Smooth muscle cell (in vitro differentiated cells): ENCODE measurements around the gene LEUTX. TPM values are rescaled to one million over a fixed set of nuclear protein-coding genes. Genes with fewer than 3 reads are reported as not detected.

Source experiments
- DNase-seq: peaks from one replicate; lab custom pipeline; 2025; ENCODE audit not compliant: unreplicated experiment; lab: John Stamatoyannopoulos, UW
- H2AFZ ChIP-seq: fragments of 200-600 bp; sonication (generic); 2 replicates; pipeline ENCODE4 v1.6.0; 2016; ENCODE audit warnings: antibody characterized with exemption, low read depth, mild to moderate bottlenecking
- H3F3A ChIP-seq: fragments of 200-600 bp; sonication (generic); 2 replicates; pipeline ENCODE4 v1.6.0; 2017; ENCODE audit warnings: antibody characterized with exemption, low read depth
- H3K27ac ChIP-seq: fragments of 200-600 bp; sonication (generic); 2 replicates; pipeline ENCODE4 v1.5.1; 2016; ENCODE audit warnings: low read depth, mild to moderate bottlenecking
- H3K27me3 ChIP-seq: fragments of 200-600 bp; sonication (generic); 2 replicates; pipeline ENCODE4 v1.6.1; 2016; ENCODE audit warnings: low read depth, mild to moderate bottlenecking
- H3K36me3 ChIP-seq: fragments of 200-600 bp; sonication (generic); 2 replicates; pipeline ENCODE4 v1.5.1; 2016; ENCODE audit warnings: low read depth
- H3K4me1 ChIP-seq: fragments of 200-600 bp; sonication (generic); 2 replicates; pipeline ENCODE4 v1.5.1; 2016; ENCODE audit warnings: low read depth
- H3K4me2 ChIP-seq: fragments of 200-600 bp; sonication (generic); 2 replicates; pipeline ENCODE4 v1.6.0; 2016; ENCODE audit warnings: mild to moderate bottlenecking
- H3K4me3 ChIP-seq: fragments of 200-600 bp; sonication (generic); 2 replicates; pipeline ENCODE4 v1.5.1; 2016; ENCODE audit warnings: mild to moderate bottlenecking
- H3K79me2 ChIP-seq: fragments of 200-600 bp; sonication (generic); 2 replicates; pipeline ENCODE4 v1.6.0; 2016; ENCODE audit warnings: low read depth, mild to moderate bottlenecking
- H3K9ac ChIP-seq: fragments of 200-600 bp; sonication (generic); 2 replicates; pipeline ENCODE4 v1.6.0; 2016; ENCODE audit warnings: low read depth
- H3K9me3 ChIP-seq: fragments of 200-600 bp; sonication (generic); replicated peaks from 2 replicates; pipeline ENCODE4 v1.5.1; 2016; ENCODE audit warnings: low read depth
- H4K20me1 ChIP-seq: fragments of 200-600 bp; sonication (generic); 2 replicates; pipeline ENCODE4 v1.6.0; 2016; ENCODE audit warnings: low read depth
- WGBS: methylation state at CpG from one replicate; pipeline ENCODE4 v1.1.7; 2016; ENCODE audit warnings: low lambda C conversion rate; 5-methylcytosine and 5-hydroxymethylcytosine counted together
- polyA plus RNA-seq: library from polyadenylated mRNA; unstranded; fragments of >200 nt; fragmentation: Nextera tagmentation; extraction: Ambion mirVana; gene quantifications from 2 replicates; pipeline ENCODE4 v1.2.1, GENCODE V29; 2016
- total RNA-seq: library from RNA; depleted of rRNA; stranded (reverse); fragments of >200 nt; gene quantifications from 2 replicates; pipeline ENCODE4 v1.2.3, GENCODE V29; 2014
- TF ChIP-seq, protein P1 (sequence below): fragments of 200-600 bp; sonication (generic); IDR thresholded peaks from 2 replicates; pipeline ENCODE4 v1.5.1; 2017; ENCODE audit warnings: borderline replicate concordance, mild to moderate bottlenecking, antibody characterized with exemption; ENCODE audit not compliant: insufficient read depth, poor library complexity, severe bottlenecking

Gene LEUTX
- total and polyA plus RNA-seq, 2 experiments from 2014 or later = not detected

DNA sequence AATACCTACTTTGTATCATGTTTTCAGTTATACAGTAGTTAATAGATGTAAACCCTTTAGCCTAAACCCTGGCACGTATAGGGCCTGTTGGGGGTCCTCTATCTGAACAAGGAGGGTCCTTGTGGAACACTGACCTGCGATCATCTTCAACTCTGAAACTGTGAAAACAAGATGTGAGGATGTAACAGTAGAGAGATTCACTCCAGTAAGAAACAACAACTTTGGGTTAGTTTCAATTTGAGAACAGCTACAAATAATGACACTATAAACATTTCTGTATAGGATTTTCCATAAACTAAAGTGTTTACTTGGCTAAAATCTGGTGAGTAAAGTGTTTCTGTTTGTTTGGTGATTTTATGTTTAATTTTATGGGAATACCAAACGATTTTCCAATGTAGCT, 43.0 kb upstream of the LEUTX start:
- H2AFZ ChIP-seq = no peak overlapping the region
- no peaks in the 10 kb centered on the region for H4K20me1 ChIP-seq
- H3K9ac ChIP-seq = no peak overlapping the region
- H3K36me3 ChIP-seq = no peaks in the 10 kb centered on the region
- no peaks in the 10 kb centered on the region for H3F3A ChIP-seq
- no peaks in the 10 kb centered on the region for H3K4me1 ChIP-seq
- H3K9me3 ChIP-seq = no peaks in the 10 kb centered on the region
- H3K4me3 ChIP-seq = no peak overlapping the region
- TF ChIP-seq, protein P1, sequence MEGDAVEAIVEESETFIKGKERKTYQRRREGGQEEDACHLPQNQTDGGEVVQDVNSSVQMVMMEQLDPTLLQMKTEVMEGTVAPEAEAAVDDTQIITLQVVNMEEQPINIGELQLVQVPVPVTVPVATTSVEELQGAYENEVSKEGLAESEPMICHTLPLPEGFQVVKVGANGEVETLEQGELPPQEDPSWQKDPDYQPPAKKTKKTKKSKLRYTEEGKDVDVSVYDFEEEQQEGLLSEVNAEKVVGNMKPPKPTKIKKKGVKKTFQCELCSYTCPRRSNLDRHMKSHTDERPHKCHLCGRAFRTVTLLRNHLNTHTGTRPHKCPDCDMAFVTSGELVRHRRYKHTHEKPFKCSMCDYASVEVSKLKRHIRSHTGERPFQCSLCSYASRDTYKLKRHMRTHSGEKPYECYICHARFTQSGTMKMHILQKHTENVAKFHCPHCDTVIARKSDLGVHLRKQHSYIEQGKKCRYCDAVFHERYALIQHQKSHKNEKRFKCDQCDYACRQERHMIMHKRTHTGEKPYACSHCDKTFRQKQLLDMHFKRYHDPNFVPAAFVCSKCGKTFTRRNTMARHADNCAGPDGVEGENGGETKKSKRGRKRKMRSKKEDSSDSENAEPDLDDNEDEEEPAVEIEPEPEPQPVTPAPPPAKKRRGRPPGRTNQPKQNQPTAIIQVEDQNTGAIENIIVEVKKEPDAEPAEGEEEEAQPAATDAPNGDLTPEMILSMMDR = no peak
- no peaks in the 10 kb centered on the region for H3K79me2 ChIP-seq
- no peak overlapping the region for H3K27ac ChIP-seq
- DNase-seq = no peak
- peaks cover 3% of the 10 kb centered on the region for H3K27me3 ChIP-seq
- 61% methylated on average over 3 of the region's 3 CpGs for WGBS
- H3K4me2 ChIP-seq = no peak overlapping the region

DNA sequence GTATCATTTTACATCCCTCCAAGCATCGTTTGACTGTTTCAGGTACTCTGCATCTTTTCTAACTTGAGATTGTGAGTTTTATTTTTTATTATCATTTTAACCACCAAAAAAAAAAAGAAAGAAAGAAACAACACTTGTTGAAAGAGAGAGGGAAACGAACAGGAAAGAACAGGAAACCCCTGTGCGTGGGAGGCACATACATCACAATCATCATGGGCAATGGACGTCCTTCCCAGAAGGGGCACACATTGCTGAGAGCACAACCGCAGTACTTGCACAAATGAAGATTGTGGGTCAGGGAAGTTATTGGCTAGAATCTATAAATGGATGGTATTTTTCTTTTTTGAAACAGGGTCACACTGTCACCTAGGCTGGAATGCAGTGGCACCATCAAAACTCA, 42.6 kb upstream of the LEUTX start:
- Histone ChIP-seq H3K4me3 (no peak overlapping the region), H4K20me1 (no peaks in the 10 kb centered on the region), H3K9me3 (no peaks in the 10 kb centered on the region), H3K79me2 (no peaks in the 10 kb centered on the region), H3K27me3 (peaks cover 3% of the 10 kb centered on the region), H3F3A (no peaks in the 10 kb centered on the region), H3K4me1 (no peaks in the 10 kb centered on the region), H3K27ac (no peak overlapping the region), H3K4me2 (no peak overlapping the region), H3K36me3 (no peaks in the 10 kb centered on the region), H2AFZ (no peak overlapping the region), H3K9ac (no peak overlapping the region)
- DNase-seq = no peak
- WGBS = 79% methylated on average over 5 of the region's 5 CpGs
- TF ChIP-seq, protein P1 = no peak

DNA sequence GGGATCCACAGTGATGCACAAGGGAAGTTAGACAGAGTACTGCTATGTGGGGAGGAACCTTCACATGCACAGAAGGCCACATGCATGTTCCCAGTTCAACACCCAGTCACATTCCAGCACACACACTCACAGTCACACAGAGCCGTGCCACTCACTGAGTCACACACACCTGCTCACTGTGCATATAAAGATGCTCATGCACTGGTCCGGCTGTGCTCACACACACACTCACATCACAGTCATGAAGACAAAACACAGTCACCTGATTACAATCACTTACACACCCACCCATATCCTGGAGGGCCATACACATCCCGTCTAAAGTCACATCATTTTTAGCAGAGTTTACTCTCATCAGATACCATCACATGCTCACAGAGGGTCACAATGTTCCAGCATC, 41.3 kb upstream of the LEUTX start:
- H3F3A ChIP-seq = no peaks in the 10 kb centered on the region
- H3K9me3 ChIP-seq = no peaks in the 10 kb centered on the region
- H3K4me2 ChIP-seq = no peak overlapping the region
- H3K4me1 ChIP-seq = no peaks in the 10 kb centered on the region
- WGBS = 80% methylated on average over 3 of the region's 3 CpGs
- no peak for DNase-seq
- TF ChIP-seq, protein P1 = no peak
- H3K27me3 ChIP-seq = peaks cover 3% of the 10 kb centered on the region
- no peak overlapping the region for H3K4me3 ChIP-seq
- H3K79me2 ChIP-seq = no peaks in the 10 kb centered on the region
- no peaks in the 10 kb centered on the region for H4K20me1 ChIP-seq
- H2AFZ ChIP-seq = no peak overlapping the region
- H3K36me3 ChIP-seq = no peaks in the 10 kb centered on the region
- no peak overlapping the region for H3K9ac ChIP-seq
- no peak overlapping the region for H3K27ac ChIP-seq

DNA sequence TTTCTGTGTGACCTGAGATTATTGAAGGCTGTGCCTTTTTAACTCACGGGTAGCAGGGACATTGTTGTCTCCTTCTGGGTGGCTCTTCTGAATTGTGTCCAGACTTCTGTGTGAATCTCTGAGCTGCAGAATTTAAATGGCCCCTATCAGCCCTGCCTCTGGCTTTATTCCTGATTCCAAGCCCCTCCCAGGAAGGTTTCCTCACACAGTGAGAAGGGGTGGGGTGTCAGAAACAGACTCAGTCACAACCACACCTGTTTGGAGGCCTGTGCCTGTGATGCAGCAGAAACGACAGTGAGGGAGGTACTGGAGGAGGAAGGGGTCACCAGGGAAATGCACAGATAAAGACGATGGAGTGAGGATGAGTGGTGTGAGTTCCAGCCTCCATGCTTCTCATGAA, 40.8 kb upstream of the LEUTX start, which contains the start of gene CLC:
Gene CLC (minus strand): TSS at position 139 of the 400 bp plus-strand sequence. CDS start 77 bp downstream, at position 62.
- 79% methylated on average over 3 of the region's 3 CpGs for WGBS
- TF ChIP-seq, protein P1 = no peak
- Histone ChIP-seq H3K36me3 (no peaks in the 10 kb centered on the region), H3F3A (no peaks in the 10 kb centered on the region), H2AFZ (no peak within 1 kb of the TSS), H3K9me3 (no peaks in the 10 kb centered on the region), H3K79me2 (no peaks in the 10 kb centered on the region), H3K27ac (no peak within 1 kb of the TSS), H3K4me3 (no peak within 1 kb of the TSS), H3K4me2 (no peak within 1 kb of the TSS), H4K20me1 (no peaks in the 10 kb centered on the region), H3K27me3 (peaks cover 3% of the 10 kb centered on the region), H3K9ac (no peak within 1 kb of the TSS), H3K4me1 (no peaks in the 10 kb centered on the region)
- no peak for DNase-seq
